Measurements from ENCODE around the gene TMEM132C.

DNA sequence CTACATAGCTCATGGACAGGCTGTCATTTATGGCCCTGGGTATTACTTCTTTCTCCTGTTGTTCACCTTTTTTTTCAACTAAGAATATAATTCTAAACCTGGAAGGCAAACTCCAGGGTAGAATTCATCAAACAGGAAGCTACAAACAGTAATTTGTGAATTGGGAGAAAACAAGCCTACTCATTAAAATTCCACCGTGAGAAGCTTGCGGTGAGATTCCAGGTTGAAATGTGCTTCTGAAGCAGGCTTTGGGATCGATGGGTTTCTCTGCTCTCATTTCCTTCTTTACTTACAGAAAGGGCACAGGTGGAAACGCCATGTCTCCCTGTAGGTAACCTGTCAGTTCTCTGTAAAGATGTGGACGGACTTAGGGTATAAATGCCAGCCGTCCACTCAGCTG, 257.5 kb downstream of the TMEM132C start:
- TF ChIP-seq, protein P1, sequence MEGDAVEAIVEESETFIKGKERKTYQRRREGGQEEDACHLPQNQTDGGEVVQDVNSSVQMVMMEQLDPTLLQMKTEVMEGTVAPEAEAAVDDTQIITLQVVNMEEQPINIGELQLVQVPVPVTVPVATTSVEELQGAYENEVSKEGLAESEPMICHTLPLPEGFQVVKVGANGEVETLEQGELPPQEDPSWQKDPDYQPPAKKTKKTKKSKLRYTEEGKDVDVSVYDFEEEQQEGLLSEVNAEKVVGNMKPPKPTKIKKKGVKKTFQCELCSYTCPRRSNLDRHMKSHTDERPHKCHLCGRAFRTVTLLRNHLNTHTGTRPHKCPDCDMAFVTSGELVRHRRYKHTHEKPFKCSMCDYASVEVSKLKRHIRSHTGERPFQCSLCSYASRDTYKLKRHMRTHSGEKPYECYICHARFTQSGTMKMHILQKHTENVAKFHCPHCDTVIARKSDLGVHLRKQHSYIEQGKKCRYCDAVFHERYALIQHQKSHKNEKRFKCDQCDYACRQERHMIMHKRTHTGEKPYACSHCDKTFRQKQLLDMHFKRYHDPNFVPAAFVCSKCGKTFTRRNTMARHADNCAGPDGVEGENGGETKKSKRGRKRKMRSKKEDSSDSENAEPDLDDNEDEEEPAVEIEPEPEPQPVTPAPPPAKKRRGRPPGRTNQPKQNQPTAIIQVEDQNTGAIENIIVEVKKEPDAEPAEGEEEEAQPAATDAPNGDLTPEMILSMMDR (conservative IDR thresholded peaks at IDR 0.05; ENCODE audit: low read depth in 2 of 2), result no peak
- TF ChIP-seq, protein P2, sequence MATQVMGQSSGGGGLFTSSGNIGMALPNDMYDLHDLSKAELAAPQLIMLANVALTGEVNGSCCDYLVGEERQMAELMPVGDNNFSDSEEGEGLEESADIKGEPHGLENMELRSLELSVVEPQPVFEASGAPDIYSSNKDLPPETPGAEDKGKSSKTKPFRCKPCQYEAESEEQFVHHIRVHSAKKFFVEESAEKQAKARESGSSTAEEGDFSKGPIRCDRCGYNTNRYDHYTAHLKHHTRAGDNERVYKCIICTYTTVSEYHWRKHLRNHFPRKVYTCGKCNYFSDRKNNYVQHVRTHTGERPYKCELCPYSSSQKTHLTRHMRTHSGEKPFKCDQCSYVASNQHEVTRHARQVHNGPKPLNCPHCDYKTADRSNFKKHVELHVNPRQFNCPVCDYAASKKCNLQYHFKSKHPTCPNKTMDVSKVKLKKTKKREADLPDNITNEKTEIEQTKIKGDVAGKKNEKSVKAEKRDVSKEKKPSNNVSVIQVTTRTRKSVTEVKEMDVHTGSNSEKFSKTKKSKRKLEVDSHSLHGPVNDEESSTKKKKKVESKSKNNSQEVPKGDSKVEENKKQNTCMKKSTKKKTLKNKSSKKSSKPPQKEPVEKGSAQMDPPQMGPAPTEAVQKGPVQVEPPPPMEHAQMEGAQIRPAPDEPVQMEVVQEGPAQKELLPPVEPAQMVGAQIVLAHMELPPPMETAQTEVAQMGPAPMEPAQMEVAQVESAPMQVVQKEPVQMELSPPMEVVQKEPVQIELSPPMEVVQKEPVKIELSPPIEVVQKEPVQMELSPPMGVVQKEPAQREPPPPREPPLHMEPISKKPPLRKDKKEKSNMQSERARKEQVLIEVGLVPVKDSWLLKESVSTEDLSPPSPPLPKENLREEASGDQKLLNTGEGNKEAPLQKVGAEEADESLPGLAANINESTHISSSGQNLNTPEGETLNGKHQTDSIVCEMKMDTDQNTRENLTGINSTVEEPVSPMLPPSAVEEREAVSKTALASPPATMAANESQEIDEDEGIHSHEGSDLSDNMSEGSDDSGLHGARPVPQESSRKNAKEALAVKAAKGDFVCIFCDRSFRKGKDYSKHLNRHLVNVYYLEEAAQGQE (IDR thresholded peaks at IDR 0.05; ENCODE audit: unreplicated experiment), result no peak
- no peak for TF ChIP-seq EZH2 (IDR thresholded peaks at IDR 0.05; ENCODE audit: low read depth, unreplicated experiment)
- TF ChIP-seq POLR2AphosphoS5 (IDR thresholded peaks at IDR 0.05; ENCODE audit: low read depth), result no peak
- no peak for TF ChIP-seq NANOG (IDR thresholded peaks at IDR 0.05; ENCODE audit: borderline replicate concordance)
- TF ChIP-seq, protein P3, sequence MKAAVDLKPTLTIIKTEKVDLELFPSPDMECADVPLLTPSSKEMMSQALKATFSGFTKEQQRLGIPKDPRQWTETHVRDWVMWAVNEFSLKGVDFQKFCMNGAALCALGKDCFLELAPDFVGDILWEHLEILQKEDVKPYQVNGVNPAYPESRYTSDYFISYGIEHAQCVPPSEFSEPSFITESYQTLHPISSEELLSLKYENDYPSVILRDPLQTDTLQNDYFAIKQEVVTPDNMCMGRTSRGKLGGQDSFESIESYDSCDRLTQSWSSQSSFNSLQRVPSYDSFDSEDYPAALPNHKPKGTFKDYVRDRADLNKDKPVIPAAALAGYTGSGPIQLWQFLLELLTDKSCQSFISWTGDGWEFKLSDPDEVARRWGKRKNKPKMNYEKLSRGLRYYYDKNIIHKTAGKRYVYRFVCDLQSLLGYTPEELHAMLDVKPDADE (IDR thresholded peaks at IDR 0.05), result no peak

All from GM23338 (cell line).